Activated T-cell treated with anti-CD3 and anti-CD28 coated beads for 1 hour (primary cell): ENCODE data around the gene AVPI1.
"Not testable (repeated sequence)": the region's sequence is repeated elsewhere in the genome, so short reads cannot be mapped to it uniquely, and the experiment has no call there.

Experiments used
- DNase-seq: peaks from one replicate; pipeline ENCODE4 v3.0.0-alpha.2; 2020; ENCODE audit warnings: low read depth

AVPI1 gene

GRCh38 chr10:97682042-97682441 lies 5.0 kb downstream of the AVPI1 start:
- DNase-seq: no peak

DNA sequence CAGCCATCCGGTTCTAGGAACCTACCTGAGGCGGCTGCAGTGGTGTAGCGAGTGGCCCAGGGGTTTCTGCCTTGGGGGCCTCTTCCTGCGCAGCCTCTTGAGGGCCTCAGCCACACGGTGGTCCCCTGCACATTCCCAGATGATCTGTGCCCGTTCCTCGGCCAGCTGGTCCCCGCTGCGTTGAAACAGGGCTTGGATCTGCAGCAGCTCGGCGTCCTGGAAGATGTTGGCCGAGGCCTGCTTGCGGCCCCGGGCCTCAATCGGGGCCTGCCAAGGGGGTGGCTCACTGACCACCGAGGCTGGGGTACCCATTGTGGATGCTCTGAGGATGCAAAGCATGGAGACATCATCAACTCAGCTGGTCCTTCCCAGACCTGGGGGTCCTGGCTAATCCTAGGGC lies 7.4 kb downstream of the AVPI1 start:
- DNase-seq: no peak

DNA sequence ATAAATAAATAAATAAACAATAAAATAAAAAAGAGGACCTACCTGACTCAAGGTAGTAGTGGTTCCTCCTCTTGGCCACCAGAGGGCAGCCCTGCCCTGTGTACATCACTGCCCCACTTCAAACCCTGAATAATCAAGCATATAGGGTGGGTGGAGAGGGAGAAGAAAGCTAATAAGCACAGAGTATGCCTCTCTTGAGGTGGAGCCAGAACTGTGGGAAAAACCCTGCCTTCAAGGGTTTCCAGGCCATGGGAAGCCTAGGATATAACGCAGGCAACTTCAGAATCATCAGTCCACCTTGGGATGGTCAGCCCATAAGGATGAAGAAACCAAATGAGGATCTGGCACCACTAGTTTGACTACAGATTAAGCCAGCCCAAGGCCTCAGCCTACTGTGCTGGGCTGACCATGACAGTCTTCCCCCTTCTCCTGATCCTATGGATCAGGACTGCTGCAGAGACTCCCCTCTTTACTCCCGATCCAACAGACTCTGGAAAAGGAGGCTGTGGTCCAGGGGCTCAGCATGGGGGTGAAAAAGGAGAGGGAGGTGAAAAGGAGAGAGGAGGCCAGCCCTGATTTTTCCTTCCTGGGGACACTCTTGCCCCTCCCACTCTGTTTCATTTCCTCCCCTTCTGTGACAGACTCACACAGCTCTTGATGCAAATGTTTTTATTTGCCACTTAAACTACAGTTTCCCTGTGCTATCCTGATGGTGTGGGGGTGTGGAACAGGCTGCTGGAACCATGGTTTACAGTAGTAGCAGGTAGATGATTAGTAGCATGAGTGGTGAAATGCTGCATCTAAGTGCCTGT lies 10.1 kb downstream of the AVPI1 start:
- peak; percentile 35 for DNase-seq

- no peak for DNase-seq
These were observed 11.8 kb downstream of the AVPI1 start for GRCh38 chr10:97675222-97675621.

- DNase-seq: no peak
These were observed 13.1 kb downstream of the AVPI1 start for GRCh38 chr10:97673736-97674525.

- DNase-seq: no peak
These were observed 17.5 kb downstream of the AVPI1 start for GRCh38 chr10:97669571-97669970.

- no peak for DNase-seq
These were observed 19.6 kb downstream of the AVPI1 start for GRCh38 chr10:97667463-97667862.

DNA sequence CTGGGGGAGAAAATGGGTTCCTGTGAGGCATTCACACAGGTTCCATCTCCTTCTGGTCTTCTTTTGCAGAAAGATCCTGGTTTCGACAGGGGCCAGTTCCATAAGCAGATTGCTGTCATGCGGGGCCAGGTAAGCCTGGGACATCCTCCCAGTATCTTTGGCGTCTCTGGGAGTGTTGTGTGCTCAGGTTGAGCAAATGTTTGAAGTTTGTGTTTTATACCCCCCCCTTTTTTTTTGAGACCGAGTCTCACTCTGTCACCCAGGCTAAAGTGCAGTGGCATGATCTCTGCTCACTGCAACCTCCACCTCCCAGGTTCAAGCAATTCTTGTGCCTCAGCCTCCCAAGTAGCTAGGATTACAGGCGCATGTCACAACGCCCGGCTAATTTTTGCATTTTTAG lies 20.0 kb downstream of the AVPI1 start:
- no peak for DNase-seq

DNA sequence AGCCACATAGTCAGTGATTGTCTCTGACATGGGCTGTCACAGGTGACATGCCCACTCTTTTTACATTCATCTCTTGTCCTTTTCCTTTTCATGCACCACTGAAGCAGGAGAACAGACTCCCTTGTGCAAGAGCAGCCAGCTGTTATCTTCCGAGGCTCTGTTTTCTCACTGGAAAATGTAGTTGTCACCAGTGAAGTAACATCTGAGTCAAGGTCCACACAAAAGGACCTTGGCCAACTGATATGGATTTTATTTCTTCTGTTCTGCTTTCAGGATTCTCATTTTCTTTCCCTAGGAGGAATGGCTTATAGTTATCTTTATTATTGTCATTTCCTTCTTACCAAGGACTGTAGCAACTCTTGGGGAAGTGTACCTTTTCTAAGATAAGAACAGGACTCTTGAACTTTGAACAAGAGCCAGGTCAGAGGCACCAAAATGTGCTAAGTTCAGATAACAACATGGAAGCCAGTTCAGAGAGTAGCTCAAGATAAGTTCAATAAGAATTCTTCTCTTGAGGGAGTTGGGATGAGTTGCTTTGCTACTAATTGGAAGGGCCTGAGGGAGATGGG lies 22.7 kb downstream of the AVPI1 start:
- no peak for DNase-seq

DNA sequence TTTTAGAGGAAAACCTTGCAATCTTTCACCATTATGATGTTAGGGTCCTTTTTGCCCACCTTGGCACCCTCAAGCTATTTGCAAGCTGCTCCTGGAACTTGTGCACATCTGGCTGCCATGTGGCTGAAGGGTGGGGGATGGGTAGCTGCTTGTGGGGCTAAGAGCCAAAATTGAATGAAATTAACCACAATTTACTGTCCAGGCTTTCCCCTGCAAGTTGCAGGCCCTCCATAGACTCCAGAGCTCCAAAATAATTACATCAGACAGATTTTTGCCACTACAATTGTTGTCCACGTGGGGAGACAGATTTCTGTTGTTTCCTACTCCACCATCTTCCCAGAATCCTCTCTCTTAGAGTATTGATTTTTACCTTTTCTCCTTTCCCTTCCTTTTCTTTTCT lies 27.5 kb downstream of the AVPI1 start:
- no peak for DNase-seq

- DNase-seq: no peak
These were observed 30.3 kb downstream of the AVPI1 start for GRCh38 chr10:97656777-97657176.

- DNase-seq: no peak
These were observed 35.3 kb downstream of the AVPI1 start for GRCh38 chr10:97651773-97652172.

DNA sequence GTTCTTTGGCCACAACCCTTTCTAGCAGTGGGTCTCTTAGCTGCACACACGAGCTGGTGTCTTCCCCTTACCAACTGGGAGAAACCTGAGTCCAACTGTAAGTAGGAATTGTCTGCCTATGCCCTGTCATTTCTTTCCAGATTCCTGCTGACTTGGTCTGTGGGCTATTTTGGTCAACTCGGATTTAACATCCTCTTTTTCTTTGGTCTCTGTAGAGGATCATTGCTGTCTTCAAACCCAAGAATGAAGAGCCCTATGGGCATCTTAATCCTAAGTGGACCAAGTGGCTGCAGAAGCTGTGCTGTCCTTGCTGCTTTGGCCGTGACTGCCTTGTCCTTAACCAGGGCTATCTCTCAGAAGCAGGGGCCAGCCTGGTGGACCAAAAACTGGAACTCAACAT lies 36.3 kb downstream of the AVPI1 start:
- DNase-seq: no peak

GRCh38 chr10:97649405-97649750 lies 37.7 kb downstream of the AVPI1 start:
- not testable (repeated sequence) for DNase-seq

DNA sequence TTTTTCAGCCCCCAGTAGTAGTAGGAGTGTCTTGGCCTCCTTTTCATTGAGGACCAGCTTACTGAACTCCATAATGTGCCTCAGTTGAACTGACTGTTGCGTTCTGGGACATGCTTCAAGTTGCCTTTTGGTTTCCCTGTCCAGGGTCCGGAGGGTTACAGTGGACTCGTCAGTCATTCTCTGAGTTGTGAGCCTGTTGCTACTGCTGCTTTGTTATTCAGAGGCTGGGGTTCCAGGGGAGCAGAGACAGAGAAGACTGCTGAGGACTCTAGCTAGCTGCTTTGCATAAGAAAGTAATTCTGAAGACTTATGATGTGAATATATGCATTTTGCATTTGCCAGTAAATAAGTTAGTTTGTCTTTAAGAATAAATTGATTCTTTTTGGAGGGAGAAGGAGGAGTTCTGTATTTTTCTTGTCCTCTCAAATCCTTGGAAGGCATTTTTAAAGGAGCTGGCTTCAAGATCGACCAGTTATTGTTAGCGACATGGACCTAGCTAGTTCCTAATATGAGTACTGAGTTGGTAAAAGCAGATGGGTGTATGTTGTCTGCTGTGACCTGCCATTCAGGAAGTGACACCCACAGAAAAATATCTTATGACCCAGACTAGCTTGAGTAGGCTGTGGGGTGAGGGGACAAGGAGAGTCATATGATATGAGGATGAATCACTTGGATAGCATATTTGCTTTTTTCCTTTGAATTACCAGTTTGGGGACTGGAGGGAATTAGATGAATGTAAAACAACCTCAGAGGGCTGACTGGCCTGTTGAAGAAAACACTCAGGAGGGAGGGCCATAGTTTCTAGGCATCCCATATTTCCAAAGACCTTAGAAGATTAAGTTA lies 38.3 kb downstream of the AVPI1 start:
- no peak for DNase-seq

GRCh38 chr10:97647556-97647955 lies 39.5 kb downstream of the AVPI1 start:
- no peak for DNase-seq

GRCh38 chr10:97644936-97645335 lies 42.1 kb downstream of the AVPI1 start:
- DNase-seq: no peak

DNA sequence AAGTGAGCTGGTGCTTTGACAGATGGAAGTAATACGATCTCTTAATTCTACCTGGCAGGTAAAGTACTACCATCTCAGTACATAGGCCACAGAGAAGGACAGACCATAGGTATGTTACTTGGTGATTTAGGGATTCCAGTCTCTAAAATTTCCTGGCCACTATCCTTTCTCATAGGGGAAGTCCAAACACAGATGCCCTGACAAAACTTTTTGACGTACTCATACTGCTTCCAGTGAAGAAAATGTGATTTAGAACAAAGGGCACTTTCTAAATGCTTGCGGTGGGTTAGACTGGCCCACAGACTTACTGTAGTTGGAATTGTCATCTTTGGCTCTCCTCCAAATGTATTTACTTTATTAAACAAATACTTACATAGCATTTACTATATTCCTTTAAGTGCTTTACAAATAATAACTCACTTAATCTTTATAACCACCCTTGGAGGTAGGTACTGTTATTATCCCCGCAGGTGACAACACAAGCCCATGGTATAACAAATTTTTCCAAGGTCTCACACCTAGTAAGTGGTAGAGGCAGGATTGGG lies 43.5 kb downstream of the AVPI1 start:
- no peak for DNase-seq

GRCh38 chr10:97642471-97643159 lies 44.4 kb downstream of the AVPI1 start:
- DNase-seq: not testable (repeated sequence)

- DNase-seq: no peak
These were observed 45.9 kb downstream of the AVPI1 start for GRCh38 chr10:97640868-97641811.
